Islet precursor cell (in vitro differentiated cells): ENCODE results near the gene DAPP1.
A peak's percentile ranks its signal among the peaks of the same experiment; 100 is the strongest.
"Not testable (repeated sequence)": the region's sequence is repeated elsewhere in the genome, so short reads cannot be mapped to it uniquely, and the experiment has no call there.

ENCODE experiments used
- DNase-seq: peaks from one replicate; pipeline ENCODE4 v3.0.0-alpha.2; 2018

DAPP1 gene

GRCh38 chr4:99825272-99825671 is 8.6 kb downstream of the DAPP1 start:
- peak; percentile 63 for DNase-seq

DNA sequence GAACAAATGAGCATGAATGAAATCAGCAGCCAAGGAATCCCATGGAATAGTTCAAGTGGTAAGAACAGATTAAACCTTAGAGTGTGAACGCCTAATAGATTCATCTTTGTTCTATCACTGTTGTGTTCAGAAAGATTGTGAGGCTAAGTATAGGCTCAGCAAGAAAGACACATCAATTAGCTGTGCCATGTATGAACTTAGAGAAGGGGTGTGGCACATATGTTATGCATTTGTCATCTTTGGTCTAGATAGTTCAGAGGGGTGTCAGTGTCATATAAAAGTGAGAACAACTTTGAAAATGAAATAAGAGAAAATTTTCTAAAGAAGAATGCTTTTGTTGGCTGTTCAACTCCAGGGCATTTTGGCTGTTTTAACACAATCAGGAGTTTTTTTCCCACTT is 9.4 kb downstream of the DAPP1 start:
- DNase-seq, result no peak

DNA sequence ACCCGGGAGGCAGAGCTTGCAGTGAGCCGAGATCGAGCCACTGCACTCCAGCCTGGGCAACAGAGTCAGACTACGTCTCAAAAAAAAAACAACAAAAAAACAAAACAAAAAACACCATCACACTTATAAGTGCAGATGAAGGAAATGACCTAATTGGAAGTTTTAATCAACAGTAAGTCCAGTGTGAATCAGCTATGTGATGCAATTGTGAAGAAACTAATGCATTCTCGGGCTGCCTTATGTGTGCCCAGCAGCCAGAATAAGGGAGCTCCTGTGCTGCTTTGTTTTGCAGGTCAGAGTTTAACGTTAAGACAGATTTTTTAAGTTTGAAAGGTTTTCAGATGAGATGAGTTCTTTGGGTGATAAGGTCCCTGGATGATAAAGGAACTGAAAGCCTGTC is 10.8 kb downstream of the DAPP1 start:
- DNase-seq, result no peak

DNA sequence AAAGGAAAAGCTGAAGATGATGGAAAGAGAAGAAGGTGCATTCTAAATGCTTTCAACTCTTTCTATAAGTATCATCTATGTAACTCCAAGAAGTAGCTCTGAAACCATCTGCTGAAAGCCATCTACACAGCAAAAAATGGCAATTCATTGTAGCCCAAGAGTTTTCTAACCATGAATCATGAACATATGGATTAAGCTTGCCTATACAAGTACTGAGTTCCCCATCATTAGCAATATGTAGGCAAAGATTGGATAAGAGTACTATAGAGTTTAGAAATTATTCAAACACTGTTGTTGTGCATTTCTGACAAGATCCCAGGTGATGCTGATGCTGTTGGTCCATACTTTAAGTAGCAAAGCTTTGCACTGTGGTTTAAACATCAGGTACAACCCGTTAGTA is 11.2 kb downstream of the DAPP1 start:
- no peak for DNase-seq

DNA sequence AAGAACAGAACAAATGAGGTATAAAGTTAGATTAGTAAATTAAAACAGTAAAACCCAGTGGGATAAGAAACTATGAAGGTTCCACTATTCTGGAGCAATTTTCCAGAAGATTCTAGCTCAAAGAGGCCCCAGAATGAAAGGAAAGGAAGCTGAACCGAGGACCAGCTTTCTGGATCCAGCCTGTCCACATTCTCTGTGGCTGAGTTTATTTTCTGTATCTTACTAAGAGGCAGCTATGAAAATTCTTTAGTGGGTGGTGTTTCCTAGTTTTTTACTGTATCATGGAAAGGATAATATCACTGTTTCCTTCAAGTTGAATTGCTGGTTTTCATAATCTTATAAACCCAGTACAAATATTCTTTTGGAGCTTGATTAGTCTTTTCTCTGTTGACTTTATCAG is 11.8 kb downstream of the DAPP1 start:
- no peak for DNase-seq

DNA sequence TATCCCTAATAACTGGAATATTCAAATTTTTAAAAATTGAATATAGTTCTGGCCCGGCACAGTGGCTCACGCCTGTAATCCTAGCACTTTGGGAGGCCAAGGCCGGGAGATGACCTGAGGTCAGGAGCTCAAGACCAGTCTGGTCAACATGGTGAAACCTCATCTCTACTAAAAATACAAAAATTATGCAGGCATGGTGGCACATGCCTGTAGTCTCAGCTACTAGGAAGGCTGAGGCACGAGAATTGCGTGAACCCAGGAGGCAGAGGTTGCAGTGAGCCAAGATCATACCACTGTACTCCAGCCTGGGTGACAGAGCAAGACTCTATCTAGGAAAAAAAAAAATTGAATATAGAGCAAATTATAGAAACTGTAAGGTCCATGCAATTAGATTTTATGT is 13.4 kb downstream of the DAPP1 start:
- DNase-seq, result not testable (repeated sequence)

DNA sequence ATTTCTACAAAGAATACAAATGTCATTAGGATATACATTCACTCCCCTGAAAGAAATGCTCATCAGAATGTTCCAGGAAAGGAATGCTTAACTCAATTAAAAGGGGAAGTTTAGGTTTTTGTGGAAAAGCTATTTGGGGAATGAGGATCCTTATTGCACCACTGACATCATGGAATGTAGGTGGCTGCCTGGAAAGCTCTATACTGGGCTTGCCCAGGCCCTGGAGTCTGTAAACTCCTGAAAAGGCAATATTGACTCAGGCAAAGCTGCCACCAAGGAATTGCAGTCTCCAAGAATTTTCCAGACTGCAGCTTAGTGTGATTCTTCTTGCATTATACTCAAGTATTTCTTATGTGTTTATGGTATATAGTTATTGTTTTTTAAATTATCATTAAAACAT is 15.7 kb downstream of the DAPP1 start:
- peak; percentile 76 for DNase-seq

DNA sequence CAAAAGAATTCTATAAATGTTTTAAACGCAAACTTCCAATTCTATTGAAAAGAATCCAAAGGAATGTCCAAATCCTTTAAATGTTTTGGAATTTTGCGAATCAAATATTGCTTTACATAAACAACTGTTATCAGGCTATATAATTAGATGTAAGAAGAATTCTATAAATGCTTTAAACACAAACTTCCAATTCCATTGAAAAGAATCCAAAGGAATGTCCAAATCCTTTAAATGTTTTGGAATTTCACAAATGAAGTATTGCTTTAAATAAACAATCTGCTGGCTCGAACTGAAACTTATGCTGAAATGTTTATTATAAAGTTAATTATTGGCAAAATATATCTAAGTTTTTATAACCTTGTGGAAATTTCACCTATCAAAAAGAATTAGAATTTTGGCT is 16.1 kb downstream of the DAPP1 start:
- DNase-seq, result no peak

GRCh38 chr4:99833756-99834155 is 17.1 kb downstream of the DAPP1 start:
- no peak for DNase-seq

DNA sequence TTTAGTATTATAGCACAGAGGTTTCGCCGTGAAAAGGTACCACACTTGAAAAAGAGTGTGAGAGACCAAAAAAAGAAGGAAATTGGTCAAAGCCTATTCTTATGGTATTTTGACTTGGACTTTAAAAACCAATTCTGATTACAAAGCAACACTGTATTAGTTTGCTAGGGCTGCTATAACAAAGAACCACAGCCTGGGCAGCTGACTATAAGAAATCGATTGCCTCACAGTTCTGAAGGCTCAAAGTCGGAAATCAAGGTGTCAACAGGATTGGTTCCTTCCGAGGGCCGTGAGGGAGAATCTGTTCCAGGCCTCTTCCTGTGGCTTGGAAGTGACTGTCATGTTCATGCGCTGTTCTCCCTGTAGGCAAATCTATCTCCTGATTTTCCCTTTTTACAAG is 17.9 kb downstream of the DAPP1 start:
- no peak for DNase-seq

GRCh38 chr4:99835942-99836341 is 19.3 kb downstream of the DAPP1 start:
- DNase-seq, result no peak

GRCh38 chr4:99838927-99839326 is 22.3 kb downstream of the DAPP1 start:
- no peak for DNase-seq

- DNase-seq, result no peak
Measured at GRCh38 chr4:99841129-99841528, 24.5 kb downstream of the DAPP1 start.

- no peak for DNase-seq
Measured at GRCh38 chr4:99843413-99843812, 26.8 kb downstream of the DAPP1 start.

- no peak for DNase-seq
Measured at GRCh38 chr4:99844048-99844447, 27.4 kb downstream of the DAPP1 start.

DNA sequence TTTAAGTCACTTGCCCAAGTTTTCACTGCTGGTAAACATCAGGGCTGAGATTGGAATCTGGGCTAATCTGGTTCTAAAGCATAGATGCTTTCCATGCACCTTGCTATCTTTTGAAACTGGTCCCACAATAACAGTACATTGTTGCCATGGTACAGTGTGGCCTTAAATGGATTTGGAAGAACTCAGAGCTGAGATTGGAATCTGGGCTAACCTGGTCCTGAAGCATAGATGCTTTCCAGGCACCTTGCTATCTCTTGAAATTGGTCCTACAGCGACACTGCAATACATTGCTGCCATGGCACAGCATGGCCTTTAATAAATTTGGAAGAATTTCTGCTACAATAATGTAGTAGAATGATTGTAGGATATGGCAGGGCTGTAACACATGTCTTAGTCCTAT is 28.6 kb downstream of the DAPP1 start:
- DNase-seq, result no peak

DNA sequence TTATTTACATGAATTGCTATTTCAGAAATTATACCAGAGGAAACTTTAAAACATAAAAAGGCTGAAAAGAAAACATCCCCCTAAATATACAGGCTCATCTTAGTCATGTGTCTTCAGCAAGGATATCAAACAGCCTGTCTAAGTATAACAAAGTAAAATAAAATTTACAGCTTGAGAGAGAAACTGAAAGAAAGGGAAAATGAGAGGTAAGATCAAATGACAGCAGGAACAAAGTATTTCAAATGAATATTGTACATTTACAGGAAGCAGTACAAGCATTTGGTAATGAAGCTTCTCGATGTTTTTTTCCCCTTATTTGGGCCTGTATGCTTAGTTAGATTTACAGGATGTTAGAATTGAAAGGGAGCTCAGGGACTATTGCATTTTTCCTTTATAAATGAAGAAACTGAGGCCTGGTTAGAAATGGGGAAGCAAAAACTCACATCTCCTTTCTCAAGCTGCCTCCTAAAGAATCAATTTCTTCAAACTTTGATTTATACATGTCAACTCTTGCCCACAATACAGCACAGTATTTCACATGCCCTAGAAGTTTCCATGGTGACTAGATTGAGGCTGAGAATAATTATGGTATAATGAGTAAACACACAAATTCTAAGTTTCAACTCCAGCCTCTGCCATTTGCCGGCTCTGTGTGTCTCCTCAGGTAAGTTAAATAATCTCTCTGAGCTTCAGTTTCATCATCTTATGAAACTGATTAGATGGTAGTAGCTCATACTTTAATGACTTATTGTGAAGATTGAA is 29.3 kb downstream of the DAPP1 start:
- DNase-seq, result no peak

GRCh38 chr4:99846891-99847290 is 30.3 kb downstream of the DAPP1 start:
- no peak for DNase-seq

DNA sequence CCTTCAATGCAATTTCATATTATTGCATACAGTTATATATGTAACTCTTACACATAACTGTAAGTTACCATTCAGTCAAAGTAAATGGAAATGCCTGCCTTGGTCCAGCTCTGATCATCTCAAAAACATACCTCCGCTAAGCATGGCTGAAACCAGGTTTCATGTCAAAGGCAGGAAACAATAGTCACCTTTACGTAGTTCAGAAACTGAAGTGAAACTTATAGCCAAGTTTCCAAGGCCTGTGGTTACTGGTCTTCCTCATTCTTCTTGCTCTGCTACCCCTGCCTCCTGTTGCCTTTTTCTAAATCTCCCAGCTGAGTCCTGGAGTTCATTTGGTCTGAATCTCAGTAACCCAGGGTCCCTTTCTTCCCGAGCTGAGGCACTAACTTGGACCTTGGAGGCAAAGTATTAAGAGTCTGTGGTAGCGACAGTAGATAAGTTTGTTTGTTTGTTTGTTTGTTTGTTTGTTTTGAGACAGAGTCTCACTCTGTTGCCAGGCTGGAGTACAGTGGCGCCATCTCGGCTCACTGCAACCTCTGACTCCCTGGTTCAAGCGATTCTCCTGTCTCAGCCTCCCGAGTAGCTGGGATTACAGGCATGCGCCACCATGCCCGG is 30.8 kb downstream of the DAPP1 start:
- DNase-seq, result no peak

DNA sequence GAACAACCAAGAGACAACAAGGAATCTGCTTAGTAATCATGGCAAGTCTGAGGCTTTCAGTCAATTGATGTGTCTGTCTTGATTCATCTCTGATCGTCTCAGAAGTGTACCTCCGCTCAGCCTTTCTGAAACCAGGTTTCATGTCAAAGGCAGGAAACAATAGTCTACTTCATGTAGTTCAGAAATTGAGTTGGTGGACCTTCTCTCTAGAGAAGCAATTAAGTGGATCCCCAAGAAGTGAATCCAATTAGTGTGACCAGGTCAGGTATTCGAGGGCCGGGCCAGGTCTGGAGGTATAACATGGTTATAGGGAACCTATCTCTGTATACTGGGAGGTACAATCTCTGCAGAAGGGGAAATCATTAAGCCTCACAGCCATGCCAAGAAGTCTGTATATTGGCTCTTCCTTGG is 32.0 kb downstream of the DAPP1 start:
- DNase-seq, result no peak

- DNase-seq, result no peak
Measured at GRCh38 chr4:99852199-99852749, 35.6 kb downstream of the DAPP1 start.

GRCh38 chr4:99853190-99853589 is 36.6 kb downstream of the DAPP1 start:
- DNase-seq, result no peak

- DNase-seq, result no peak
Measured at GRCh38 chr4:99853999-99854398, 37.4 kb downstream of the DAPP1 start.

GRCh38 chr4:99855678-99856077 is 39.1 kb downstream of the DAPP1 start:
- no peak for DNase-seq

DNA sequence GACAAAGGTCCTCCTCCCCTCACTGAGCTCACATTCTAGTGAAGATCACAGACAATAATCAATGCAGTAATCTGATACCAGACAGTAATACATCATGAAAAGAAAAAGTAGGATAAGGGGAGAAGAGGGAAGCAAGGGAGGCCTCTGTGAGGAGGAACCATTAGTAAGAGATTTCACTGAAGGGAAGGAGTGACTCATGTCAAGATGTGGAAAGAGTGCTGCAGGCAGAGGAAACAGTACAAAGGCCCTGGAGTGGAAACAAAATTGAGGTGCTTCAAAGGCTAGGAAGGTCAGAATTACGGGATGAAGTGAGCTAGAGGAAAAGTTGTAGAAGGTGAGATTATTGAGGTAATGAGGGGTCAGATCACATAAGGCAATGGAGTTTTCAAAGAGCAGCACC is 39.5 kb downstream of the DAPP1 start:
- DNase-seq, result no peak
